ENCODE measurements around the gene RRP9.

The RRP9 gene

DNA sequence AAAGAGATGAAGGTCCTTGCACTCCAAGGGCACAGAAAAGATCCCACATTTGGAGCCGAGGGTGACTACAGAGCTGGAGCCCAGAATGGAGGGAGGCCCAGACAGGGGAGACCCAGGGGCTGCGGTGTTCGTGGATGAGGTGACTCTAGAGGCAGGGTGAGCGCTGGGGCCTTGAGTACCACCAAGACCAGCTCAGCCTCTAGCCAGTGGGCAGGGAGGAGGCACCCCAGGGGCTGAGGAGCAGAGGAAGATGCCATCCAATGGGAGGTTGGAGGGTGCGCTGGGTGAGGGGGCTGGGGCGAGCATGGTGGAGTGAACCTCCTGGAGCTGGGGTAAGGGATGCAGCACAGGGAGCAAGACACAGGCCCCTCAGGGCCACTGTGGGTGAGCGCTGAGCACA, 13.3 kb downstream of the RRP9 start:
- no peaks in the 10 kb centered on the region for H3F3A ChIP-seq (ENCODE audit: control insufficient read depth, insufficient read depth)
- H3K4me1 ChIP-seq (ENCODE audit: control insufficient read depth, low read length), result no peaks in the 10 kb centered on the region
- peaks cover 5% of the 10 kb centered on the region for H3K36me3 ChIP-seq (ENCODE audit: control insufficient read depth, low read length)
- no peak overlapping the region for H3K4me2 ChIP-seq (ENCODE audit: low read length)
- H3K27ac ChIP-seq (ENCODE audit: low read depth, low read length), result no peak overlapping the region
- H3K9me3 ChIP-seq (ENCODE audit: control insufficient read depth, insufficient read depth, low read length), result no peaks in the 10 kb centered on the region
- H3K27me3 ChIP-seq (ENCODE audit: control insufficient read depth, low read length), result no peaks in the 10 kb centered on the region
- no peaks in the 10 kb centered on the region for H4K20me1 ChIP-seq (ENCODE audit: control insufficient read depth, insufficient read depth, low read depth, low read length)
- TF ChIP-seq, protein P1, sequence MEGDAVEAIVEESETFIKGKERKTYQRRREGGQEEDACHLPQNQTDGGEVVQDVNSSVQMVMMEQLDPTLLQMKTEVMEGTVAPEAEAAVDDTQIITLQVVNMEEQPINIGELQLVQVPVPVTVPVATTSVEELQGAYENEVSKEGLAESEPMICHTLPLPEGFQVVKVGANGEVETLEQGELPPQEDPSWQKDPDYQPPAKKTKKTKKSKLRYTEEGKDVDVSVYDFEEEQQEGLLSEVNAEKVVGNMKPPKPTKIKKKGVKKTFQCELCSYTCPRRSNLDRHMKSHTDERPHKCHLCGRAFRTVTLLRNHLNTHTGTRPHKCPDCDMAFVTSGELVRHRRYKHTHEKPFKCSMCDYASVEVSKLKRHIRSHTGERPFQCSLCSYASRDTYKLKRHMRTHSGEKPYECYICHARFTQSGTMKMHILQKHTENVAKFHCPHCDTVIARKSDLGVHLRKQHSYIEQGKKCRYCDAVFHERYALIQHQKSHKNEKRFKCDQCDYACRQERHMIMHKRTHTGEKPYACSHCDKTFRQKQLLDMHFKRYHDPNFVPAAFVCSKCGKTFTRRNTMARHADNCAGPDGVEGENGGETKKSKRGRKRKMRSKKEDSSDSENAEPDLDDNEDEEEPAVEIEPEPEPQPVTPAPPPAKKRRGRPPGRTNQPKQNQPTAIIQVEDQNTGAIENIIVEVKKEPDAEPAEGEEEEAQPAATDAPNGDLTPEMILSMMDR (IDR thresholded peaks at IDR 0.05; ENCODE audit: low read depth, low read length, poor library complexity, severe bottlenecking), result no peak
- no peak for TF ChIP-seq EZH2phosphoT487 (IDR thresholded peaks at IDR 0.05; ENCODE audit: borderline replicate concordance, low read length)
- H3K4me3 ChIP-seq (ENCODE audit: low read length), result no peak overlapping the region
- H3K79me2 ChIP-seq (ENCODE audit: control insufficient read depth, low read length), result no peaks in the 10 kb centered on the region
- H3K9me2 ChIP-seq (replicated peaks; ENCODE audit: control insufficient read depth, low read length), result no peaks in the 10 kb centered on the region

DNA sequence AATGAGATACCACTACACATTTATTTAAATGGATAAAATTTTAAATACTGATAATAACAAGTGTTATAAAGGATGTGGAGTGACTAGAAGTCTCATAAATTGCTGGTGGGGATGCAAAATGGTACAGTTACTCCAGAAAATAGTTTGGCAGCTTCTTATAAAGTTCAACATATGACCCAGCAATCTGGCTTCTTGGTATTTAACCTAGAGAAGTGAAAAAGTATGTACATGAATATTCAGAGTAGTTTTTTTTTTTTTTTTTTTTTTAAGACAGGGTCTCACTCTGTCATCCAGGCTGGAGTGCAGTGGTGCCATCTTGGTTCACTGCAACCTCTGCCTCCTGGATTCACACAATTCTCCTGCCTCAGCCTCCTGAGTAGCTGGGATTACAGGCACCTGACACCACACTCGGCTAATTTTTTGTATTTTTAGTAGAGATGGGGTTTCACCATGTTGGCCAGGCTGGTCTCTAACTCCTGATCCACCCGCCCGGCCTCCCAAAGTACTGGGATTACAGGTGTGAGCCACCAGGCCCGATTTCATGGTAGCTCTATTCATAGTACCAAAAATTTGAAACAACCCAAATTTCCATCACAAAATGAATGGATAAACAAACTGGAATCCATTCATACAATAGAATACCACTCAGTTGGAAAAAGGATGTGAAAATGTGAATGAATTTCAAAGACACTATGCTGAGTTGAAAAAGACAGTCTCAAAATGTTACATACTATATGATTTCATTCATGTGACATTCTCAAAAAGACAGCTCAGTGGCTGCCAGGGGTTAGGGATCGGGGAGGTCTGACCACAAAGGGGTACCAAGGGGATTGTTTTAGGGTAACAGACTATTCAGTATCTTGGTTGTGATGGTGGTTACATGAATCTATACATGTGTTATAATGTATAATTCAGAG, 14.4 kb downstream of the RRP9 start:
- H3K36me3 ChIP-seq (ENCODE audit: control insufficient read depth, low read length), result no peaks in the 10 kb centered on the region; the same call in 1 of the 2 replicates
- no peaks in the 10 kb centered on the region for H4K20me1 ChIP-seq (ENCODE audit: control insufficient read depth, insufficient read depth, low read depth, low read length)
- H3K27ac ChIP-seq (ENCODE audit: low read depth, low read length), result no peak overlapping the region
- H3K9me2 ChIP-seq (replicated peaks; ENCODE audit: control insufficient read depth, low read length), result no peaks in the 10 kb centered on the region
- no peaks in the 10 kb centered on the region for H3K9me3 ChIP-seq (ENCODE audit: control insufficient read depth, insufficient read depth, low read length)
- no peaks in the 10 kb centered on the region for H3K79me2 ChIP-seq (ENCODE audit: control insufficient read depth, low read length)
- no peaks in the 10 kb centered on the region for H3F3A ChIP-seq (ENCODE audit: control insufficient read depth, insufficient read depth)
- no peak overlapping the region for H3K4me3 ChIP-seq (ENCODE audit: low read length)
- H3K27me3 ChIP-seq (ENCODE audit: control insufficient read depth, low read length), result no peaks in the 10 kb centered on the region
- H3K4me1 ChIP-seq (ENCODE audit: control insufficient read depth, low read length), result no peaks in the 10 kb centered on the region
- no peak overlapping the region for H3K4me2 ChIP-seq (ENCODE audit: low read length)
- TF ChIP-seq EZH2phosphoT487 (IDR thresholded peaks at IDR 0.05; ENCODE audit: borderline replicate concordance, low read length), result no peak
- TF ChIP-seq, protein P1 (IDR thresholded peaks at IDR 0.05; ENCODE audit: low read depth, low read length, poor library complexity, severe bottlenecking), result no peak

DNA sequence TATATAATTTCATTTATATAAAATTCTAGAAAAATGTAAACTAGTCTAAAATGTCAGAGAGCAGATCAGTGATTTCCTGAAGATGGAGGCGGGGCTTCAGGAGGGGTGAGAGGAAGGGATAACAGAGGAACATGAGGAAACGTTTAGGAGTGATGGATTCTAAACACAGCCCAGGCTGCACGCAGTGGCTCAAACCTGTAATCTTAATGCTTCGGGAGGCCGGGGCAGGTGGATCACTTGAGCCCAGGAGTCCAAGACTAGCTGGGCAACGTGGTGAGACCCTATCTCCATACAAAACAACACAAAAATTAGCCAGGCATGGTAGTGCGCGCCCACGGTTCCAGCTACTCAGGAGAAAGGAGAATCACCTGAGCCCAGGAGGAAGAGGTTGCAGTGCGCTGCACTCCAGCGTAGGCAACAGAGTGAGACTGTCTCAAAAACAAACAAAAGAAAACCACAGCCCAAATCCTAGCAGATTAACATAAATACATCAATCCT, 20.6 kb downstream of the RRP9 start:
- H3F3A ChIP-seq (ENCODE audit: control insufficient read depth, insufficient read depth), result no peaks in the 10 kb centered on the region
- no peaks in the 10 kb centered on the region for H3K4me1 ChIP-seq (ENCODE audit: control insufficient read depth, low read length)
- TF ChIP-seq EZH2phosphoT487 (IDR thresholded peaks at IDR 0.05; ENCODE audit: borderline replicate concordance, low read length), result no peak
- TF ChIP-seq, protein P1 (IDR thresholded peaks at IDR 0.05; ENCODE audit: low read depth, low read length, poor library complexity, severe bottlenecking), result no peak
- H3K4me2 ChIP-seq (ENCODE audit: low read length), result no peak overlapping the region
- no peaks in the 10 kb centered on the region for H3K9me3 ChIP-seq (ENCODE audit: control insufficient read depth, insufficient read depth, low read length)
- no peak overlapping the region for H3K4me3 ChIP-seq (ENCODE audit: low read length)
- no peaks in the 10 kb centered on the region for H3K79me2 ChIP-seq (ENCODE audit: control insufficient read depth, low read length)
- H4K20me1 ChIP-seq (ENCODE audit: control insufficient read depth, insufficient read depth, low read depth, low read length), result no peaks in the 10 kb centered on the region
- peaks cover 4% of the 10 kb centered on the region; the same call in 1 of the 2 replicates for H3K27me3 ChIP-seq (ENCODE audit: control insufficient read depth, low read length)
- H3K36me3 ChIP-seq (ENCODE audit: control insufficient read depth, low read length), result no peaks in the 10 kb centered on the region
- no peak overlapping the region for H3K27ac ChIP-seq (ENCODE audit: low read depth, low read length)
- H3K9me2 ChIP-seq (replicated peaks; ENCODE audit: control insufficient read depth, low read length), result no peaks in the 10 kb centered on the region
